ENCODE results near the gene GPR22.

- TF ChIP-seq POLR2AphosphoS5 (IDR thresholded peaks at IDR 0.05; ENCODE audit: low read depth, low read length) (no peak), TAF1 (IDR thresholded peaks at IDR 0.05; ENCODE audit: borderline replicate concordance, low read depth, low read length) (no peak)
Observed at GRCh38 chr7:107461938-107462533, 7.8 kb upstream of the GPR22 start.
